GM12891 (cell line): ENCODE measurements around the gene CFAP45.

Experiments
- POLR2A ChIP-seq: IDR thresholded peaks from 2 replicates; pipeline ENCODE4 v1.6.1; 2011; ENCODE audit warnings: low read depth, low read length, control low read depth
- POLR2AphosphoS5 ChIP-seq: IDR thresholded peaks from 2 replicates; pipeline ENCODE4 v1.6.1; 2011; ENCODE audit warnings: low read depth, low read length, control low read depth
- TAF1 ChIP-seq: IDR thresholded peaks from 2 replicates; pipeline ENCODE4 v1.6.1; 2011; ENCODE audit warnings: low read depth, low read length, control low read depth

- no peak for TF ChIP-seq POLR2AphosphoS5
- TF ChIP-seq POLR2A: no peak
- TF ChIP-seq TAF1: no peak
These were observed 52.7 kb downstream of the CFAP45 start for GRCh38 chr1:159847231-159847630.
